Esophagus muscularis mucosa (tissue), 4 donors: ENCODE measurements around the gene EPC2. TPM values are rescaled to one million over a fixed set of nuclear protein-coding genes. Genes with fewer than 3 reads are reported as not detected.

Source experiments
- DNase-seq: peaks from one replicate; pipeline ENCODE4 v3.0.0-alpha.2; 2017; ENCODE audit errors: extremely low spot score
- H3K27ac ChIP-seq, 4 donors: fragments of 200-600 bp; sonication (generic); replicated peaks in 1 of 4; 1 replicate in 3 of 4; 2 replicates in 1 of 4; pipeline ENCODE4 v1.5.1; 2016 to 2019; ENCODE audit warnings: mild to moderate bottlenecking in 1 of 4
- H3K27me3 ChIP-seq, 4 donors: fragments of 200-600 bp; sonication (generic); one replicate each; pipeline versions ENCODE4 v1.5.1 to v1.6.0; 2016 to 2019
- H3K36me3 ChIP-seq, 4 donors: fragments of 200-600 bp; sonication (generic); one replicate each; pipeline ENCODE4 v1.5.1; 2016 to 2019
- H3K4me1 ChIP-seq, 4 donors: fragments of 200-600 bp; sonication (generic); one replicate each; pipeline ENCODE4 v1.5.1; 2016 to 2019
- H3K4me3 ChIP-seq, 4 donors: fragments of 200-600 bp; sonication (generic); 1 replicate in 2 of 4; 2 replicates in 2 of 4; pipeline ENCODE4 v1.5.1; 2016 to 2019; ENCODE audit warnings: mild to moderate bottlenecking in 4 of 4, moderate library complexity in 1 of 4
- H3K9me3 ChIP-seq, 4 donors: fragments of 200-600 bp; sonication (generic); 1 replicate in 3 of 4; 2 replicates in 1 of 4; pipeline ENCODE4 v1.5.1; 2016 to 2019
- EP300 ChIP-seq: sonication (generic); formaldehyde crosslinking; IDR thresholded peaks from one replicate; pipeline ENCODE4 v1.6.1; 2017; ENCODE audit warnings: antibody characterized with exemption
- POLR2A ChIP-seq: fragments of 450-650 bp; IDR thresholded peaks from one replicate; pipeline ENCODE4 v1.6.1; 2017; ENCODE audit warnings: antibody characterized with exemption, moderate library complexity, mild to moderate bottlenecking, low read depth
- POLR2AphosphoS5 ChIP-seq, 2 donors: sonication (generic); formaldehyde crosslinking; IDR thresholded peaks; one replicate each; pipeline ENCODE4 v1.6.1; 2017; ENCODE audit warnings: antibody characterized with exemption in 2 of 2
- WGBS: methylation state at CpG from one replicate; pipeline ENCODE4 v1.1.5; 2018; 5-methylcytosine and 5-hydroxymethylcytosine counted together
- intact Hi-C: fragments of 100-400 bp; cut with DNase I; formaldehyde crosslinking; loops from one replicate; pipeline ENCODE4 v1.15.1; 2023
- total RNA-seq, 4 donors: library from RNA; depleted of rRNA; stranded (reverse); fragments of >200 nt; gene quantifications; one replicate each; pipeline versions ENCODE4 v1.1.0 to v1.2.1, GENCODE V29; 2016
- TF ChIP-seq, protein P1 (sequence below), 3 experiments: fragments of 200-600 bp in 2 of 3; fragments of 450-650 bp in 1 of 3; sonication (generic) in 2 of 3; IDR thresholded peaks; one replicate each; pipeline ENCODE4 v1.5.1; 2017 to 2019; ENCODE audit warnings: antibody characterized with exemption in 3 of 3, mild to moderate bottlenecking in 2 of 3, moderate library complexity in 1 of 3

The EPC2 gene
- total RNA-seq, 4 donors from 2014 or later = 25.0 to 34.1 (median 28.1) TPM

DNA sequence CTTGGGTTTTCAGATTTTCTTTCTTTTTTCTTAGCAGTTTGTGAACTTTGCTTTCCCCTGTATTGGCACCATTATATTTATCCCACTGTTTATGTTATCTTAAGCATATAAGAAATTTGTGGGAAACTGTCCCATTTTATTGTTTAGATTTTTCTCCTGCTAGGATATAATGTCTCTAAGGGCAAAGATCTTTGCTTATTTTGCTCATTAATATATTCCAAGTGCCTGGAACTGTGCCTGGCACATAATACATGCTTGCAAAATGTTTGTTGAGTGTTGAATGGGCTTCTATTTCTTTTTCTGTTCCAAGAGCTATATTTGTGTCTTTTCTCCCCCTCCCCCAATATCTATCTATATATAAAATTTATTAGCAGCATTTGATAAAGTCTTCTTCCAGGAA lies 5.4 kb downstream of the EPC2 start:
- no peaks in the 10 kb centered on the region for H3K9me3 ChIP-seq
- intact Hi-C loops = no loop called here
- no peaks in the 10 kb centered on the region for H3K27me3 ChIP-seq
- DNase-seq = no peak
- H3K27ac ChIP-seq = no peak overlapping the region
- TF ChIP-seq EP300 = no peak
- no peak for TF ChIP-seq POLR2A
- no peak overlapping the region for H3K4me3 ChIP-seq
- no peaks in the 10 kb centered on the region for H3K36me3 ChIP-seq
- peaks cover 37 to 74% (median 66%) of the 10 kb centered on the region in 4 donors for H3K4me1 ChIP-seq

DNA sequence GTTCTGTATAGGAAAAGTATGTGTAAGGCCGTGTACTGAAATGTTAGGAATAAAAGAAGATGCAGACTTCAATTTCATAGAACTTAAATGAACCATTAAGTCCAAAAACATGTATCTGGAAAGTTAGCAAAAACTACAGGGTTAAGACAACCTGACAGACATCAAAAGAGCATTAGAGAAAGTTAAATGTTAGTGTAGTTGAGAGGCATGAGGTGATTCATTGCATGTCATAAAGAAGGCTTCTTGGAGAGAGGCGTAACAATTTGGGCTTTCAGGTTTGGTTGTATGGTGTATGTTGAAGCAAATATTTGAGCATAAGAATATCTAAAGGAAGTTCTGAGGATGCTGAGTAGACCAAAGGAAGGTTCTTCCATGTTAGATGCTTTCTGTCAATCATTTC lies 6.3 kb downstream of the EPC2 start:
- Histone ChIP-seq H3K9me3 (no peaks in the 10 kb centered on the region), H3K27me3 (no peaks in the 10 kb centered on the region), H3K4me1 (peaks cover 37 to 81% (median 69%) of the 10 kb centered on the region in 4 donors), H3K4me3 (no peak overlapping the region), H3K36me3 (no peaks in the 10 kb centered on the region), H3K27ac (no peak overlapping the region)
- 91% methylated on average over 2 of the region's 2 CpGs for WGBS
- DNase-seq = no peak
- TF ChIP-seq EP300 (no peak), POLR2AphosphoS5 (IDR thresholded peaks at IDR 0.05) (no peak), POLR2A (no peak)
- TF ChIP-seq, protein P1, sequence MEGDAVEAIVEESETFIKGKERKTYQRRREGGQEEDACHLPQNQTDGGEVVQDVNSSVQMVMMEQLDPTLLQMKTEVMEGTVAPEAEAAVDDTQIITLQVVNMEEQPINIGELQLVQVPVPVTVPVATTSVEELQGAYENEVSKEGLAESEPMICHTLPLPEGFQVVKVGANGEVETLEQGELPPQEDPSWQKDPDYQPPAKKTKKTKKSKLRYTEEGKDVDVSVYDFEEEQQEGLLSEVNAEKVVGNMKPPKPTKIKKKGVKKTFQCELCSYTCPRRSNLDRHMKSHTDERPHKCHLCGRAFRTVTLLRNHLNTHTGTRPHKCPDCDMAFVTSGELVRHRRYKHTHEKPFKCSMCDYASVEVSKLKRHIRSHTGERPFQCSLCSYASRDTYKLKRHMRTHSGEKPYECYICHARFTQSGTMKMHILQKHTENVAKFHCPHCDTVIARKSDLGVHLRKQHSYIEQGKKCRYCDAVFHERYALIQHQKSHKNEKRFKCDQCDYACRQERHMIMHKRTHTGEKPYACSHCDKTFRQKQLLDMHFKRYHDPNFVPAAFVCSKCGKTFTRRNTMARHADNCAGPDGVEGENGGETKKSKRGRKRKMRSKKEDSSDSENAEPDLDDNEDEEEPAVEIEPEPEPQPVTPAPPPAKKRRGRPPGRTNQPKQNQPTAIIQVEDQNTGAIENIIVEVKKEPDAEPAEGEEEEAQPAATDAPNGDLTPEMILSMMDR (IDR thresholded peaks at IDR 0.05) = no peak
- intact Hi-C loops = no loop called here

DNA sequence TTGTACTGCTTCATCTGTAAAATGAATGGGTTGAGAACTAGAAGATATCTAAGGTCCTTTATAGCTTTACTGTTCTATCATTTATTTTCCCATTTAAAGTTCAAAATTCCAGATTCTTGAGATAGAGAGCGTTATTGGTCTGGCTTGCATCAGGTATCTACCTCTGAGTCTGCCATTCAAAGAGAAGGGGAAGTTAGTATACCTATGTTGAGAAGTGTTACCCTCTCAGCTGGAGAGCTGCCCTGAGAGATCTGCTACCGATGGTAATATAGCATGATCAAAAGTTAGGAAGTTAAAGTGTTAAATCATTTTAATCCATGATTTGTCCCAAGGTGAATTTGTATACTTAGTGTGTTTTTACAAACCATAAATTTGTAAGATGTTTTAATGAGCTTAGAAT lies 7.4 kb downstream of the EPC2 start:
- Histone ChIP-seq H3K4me3 (no peak overlapping the region), H3K4me1 (peaks cover 36 to 81% (median 70%) of the 10 kb centered on the region in 4 donors), H3K36me3 (no peaks in the 10 kb centered on the region), H3K27me3 (no peaks in the 10 kb centered on the region), H3K9me3 (no peaks in the 10 kb centered on the region), H3K27ac (no peak overlapping the region)
- intact Hi-C loops = no loop called here
- DNase-seq = no peak
- TF ChIP-seq EP300 (no peak), POLR2A (no peak), POLR2AphosphoS5 (IDR thresholded peaks at IDR 0.05) (no peak)
- TF ChIP-seq, protein P1 (IDR thresholded peaks at IDR 0.05) = no peak
- 80% methylated on average over 2 of the region's 2 CpGs for WGBS

DNA sequence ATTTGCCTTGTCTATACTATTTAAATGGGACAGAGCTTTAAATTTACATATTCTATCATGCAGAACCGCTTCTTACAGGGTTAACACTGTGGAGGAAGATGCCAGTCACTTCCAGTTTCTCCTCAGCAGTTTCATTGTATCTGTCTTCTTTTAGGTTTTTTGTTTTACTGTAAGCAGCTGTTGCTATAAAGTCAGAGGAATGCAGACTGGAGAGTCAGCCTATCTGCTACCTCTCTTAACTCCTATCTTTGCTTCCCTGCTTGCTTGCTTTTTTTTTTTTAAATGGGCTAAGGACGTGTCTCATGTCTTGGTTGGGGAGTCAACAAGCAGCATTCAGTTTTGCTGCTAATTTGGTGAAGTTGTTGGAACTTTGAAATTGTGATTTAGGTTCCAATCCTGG lies 8.9 kb downstream of the EPC2 start:
- H3K9me3 ChIP-seq = no peaks in the 10 kb centered on the region
- no peaks in the 10 kb centered on the region for H3K27me3 ChIP-seq
- H3K4me1 ChIP-seq = peaks cover 50 to 81% (median 74%) of the 10 kb centered on the region in 4 donors
- H3K4me3 ChIP-seq = no peak overlapping the region
- 48% methylated on average over 2 of the region's 2 CpGs for WGBS
- intact Hi-C loops = no loop called here
- no peaks in the 10 kb centered on the region for H3K36me3 ChIP-seq
- no peak overlapping the region for H3K27ac ChIP-seq
- TF ChIP-seq POLR2AphosphoS5 (IDR thresholded peaks at IDR 0.05) (no peak), EP300 (no peak), POLR2A (no peak)
- TF ChIP-seq, protein P1 (IDR thresholded peaks at IDR 0.05) = no peak
- DNase-seq = no peak

DNA sequence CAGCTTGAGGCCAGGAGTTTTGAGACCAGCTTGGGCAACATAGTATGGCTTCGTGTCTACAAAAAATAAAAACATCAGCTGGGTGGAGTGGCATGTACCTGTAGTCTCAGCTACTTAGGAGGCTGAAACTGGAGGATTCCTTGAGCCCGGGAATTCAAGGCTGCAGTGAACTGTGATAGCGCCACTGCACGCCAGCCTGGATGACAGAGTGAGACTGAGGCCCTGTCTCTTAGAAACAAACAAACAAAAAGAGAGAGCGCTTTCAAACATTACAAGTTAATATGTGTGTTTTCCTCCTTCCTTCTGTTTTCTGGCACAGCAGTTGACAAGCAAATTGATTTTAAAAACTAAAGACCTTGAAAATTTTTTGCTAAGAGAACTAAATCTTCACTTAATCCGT lies 9.9 kb downstream of the EPC2 start:
- peaks cover 56 to 86% (median 79%) of the 10 kb centered on the region in 4 donors for H3K4me1 ChIP-seq

More for the DNA sequence above, 9.9 kb downstream of the EPC2 start:
- Histone ChIP-seq H3K27me3 (no peaks in the 10 kb centered on the region), H3K36me3 (no peaks in the 10 kb centered on the region), H3K9me3 (no peaks in the 10 kb centered on the region), H3K4me3 (no peak overlapping the region), H3K27ac (no peak overlapping the region)
- 97% methylated on average over 6 of the region's 6 CpGs for WGBS
- DNase-seq = no peak
- intact Hi-C loops = no loop called here
- TF ChIP-seq, protein P1 (IDR thresholded peaks at IDR 0.05) = no peak
- no peak for TF ChIP-seq POLR2A
- TF ChIP-seq EP300 = no peak
- no peak for TF ChIP-seq POLR2AphosphoS5 (IDR thresholded peaks at IDR 0.05)
